ENCODE data around the gene FBXL13.
A peak's percentile ranks its signal among the peaks of the same experiment; 100 is the strongest.
"Not testable (repeated sequence)": the region's sequence is repeated elsewhere in the genome, so short reads cannot be mapped to it uniquely, and the experiment has no call there.

The FBXL13 gene

GRCh38 chr7:103051519-103051918, 23.1 kb downstream of the FBXL13 start:
- DNase-seq, result no peak
- no peak for TF ChIP-seq CTCF (IDR thresholded peaks at IDR 0.05; ENCODE audit: low read depth, low read length)
- no peak overlapping the region for H3K27ac ChIP-seq
- H3K9me3 ChIP-seq (ENCODE audit: severe bottlenecking), result peaks cover 8% of the 10 kb centered on the region
- no peak overlapping the region for H3K4me3 ChIP-seq (ENCODE audit: low read depth, low read length)
- no peaks in the 10 kb centered on the region for H3K27me3 ChIP-seq (ENCODE audit: insufficient read depth, low read depth, severe bottlenecking)
- H3K36me3 ChIP-seq, result no peaks in the 10 kb centered on the region

GRCh38 chr7:103048833-103049232, 25.8 kb downstream of the FBXL13 start:
- H3K27me3 ChIP-seq (ENCODE audit: insufficient read depth, low read depth, severe bottlenecking), result no peaks in the 10 kb centered on the region
- no peak for DNase-seq
- H3K36me3 ChIP-seq, result no peaks in the 10 kb centered on the region
- H3K4me3 ChIP-seq (ENCODE audit: low read depth, low read length), result no peak overlapping the region
- peaks cover 8% of the 10 kb centered on the region for H3K9me3 ChIP-seq (ENCODE audit: severe bottlenecking)
- no peak for TF ChIP-seq CTCF (IDR thresholded peaks at IDR 0.05; ENCODE audit: low read depth, low read length)
- H3K27ac ChIP-seq, result no peak overlapping the region

- H3K36me3 ChIP-seq; DNase-seq; H3K4me3 ChIP-seq (ENCODE audit: low read depth, low read length); H3K27ac ChIP-seq; H3K9me3 ChIP-seq (ENCODE audit: severe bottlenecking); H3K27me3 ChIP-seq (ENCODE audit: insufficient read depth, low read depth, severe bottlenecking): not testable (repeated sequence)
Observed at GRCh38 chr7:103041815-103042214, 32.8 kb downstream of the FBXL13 start.

- not testable (repeated sequence) for H3K27me3 ChIP-seq (ENCODE audit: insufficient read depth, low read depth, severe bottlenecking); H3K4me3 ChIP-seq (ENCODE audit: low read depth, low read length); H3K9me3 ChIP-seq (ENCODE audit: severe bottlenecking); H3K36me3 ChIP-seq; H3K27ac ChIP-seq
- peak; percentile 16 for DNase-seq
Observed at GRCh38 chr7:103037823-103038739, 36.5 kb downstream of the FBXL13 start.

- Histone ChIP-seq H3K36me3 (no peaks in the 10 kb centered on the region), H3K27ac (no peak overlapping the region), H3K27me3 (ENCODE audit: insufficient read depth, low read depth, severe bottlenecking) (no peaks in the 10 kb centered on the region), H3K4me3 (ENCODE audit: low read depth, low read length) (no peak overlapping the region), H3K9me3 (ENCODE audit: severe bottlenecking) (no peaks in the 10 kb centered on the region)
- DNase-seq, result no peak
- no peak for TF ChIP-seq CTCF (IDR thresholded peaks at IDR 0.05; ENCODE audit: low read depth, low read length)
Observed at GRCh38 chr7:103037476-103037822, 37.1 kb downstream of the FBXL13 start.

- not testable (repeated sequence) for H3K4me3 ChIP-seq (ENCODE audit: low read depth, low read length); DNase-seq; H3K36me3 ChIP-seq; H3K9me3 ChIP-seq (ENCODE audit: severe bottlenecking); H3K27me3 ChIP-seq (ENCODE audit: insufficient read depth, low read depth, severe bottlenecking); H3K27ac ChIP-seq
Observed at GRCh38 chr7:103034318-103034717, 40.3 kb downstream of the FBXL13 start.

- no peaks in the 10 kb centered on the region for H3K9me3 ChIP-seq (ENCODE audit: severe bottlenecking)
- H3K27ac ChIP-seq, result no peak overlapping the region
- TF ChIP-seq CTCF (IDR thresholded peaks at IDR 0.05; ENCODE audit: low read depth, low read length), result no peak
- no peaks in the 10 kb centered on the region for H3K27me3 ChIP-seq (ENCODE audit: insufficient read depth, low read depth, severe bottlenecking)
- H3K36me3 ChIP-seq, result no peaks in the 10 kb centered on the region
- DNase-seq, result no peak
- no peak overlapping the region for H3K4me3 ChIP-seq (ENCODE audit: low read depth, low read length)
Observed at GRCh38 chr7:103031781-103032180, 42.8 kb downstream of the FBXL13 start.
